Heart right ventricle (tissue), 16 donors: Measurements from ENCODE around the gene PIR. TPM values are rescaled to one million over a fixed set of nuclear protein-coding genes. Genes with fewer than 3 reads are reported as not detected.

ENCODE experiments used
- ATAC-seq, 8 donors: fragments of 200-7000 bp; cut with Tn5 transposase; one replicate each; pipeline ENCODE4 v1.9.1; 2020; ENCODE audit warnings: mild to moderate bottlenecking in 8 of 8, moderate library complexity in 8 of 8, moderate number of reproducible peaks in 1 of 8
- DNase-seq, 2 donors: peaks; one replicate each; pipeline ENCODE4 v3.0.0-alpha.2; 2020
- H3K27ac ChIP-seq, 10 donors: fragments of 200-600 bp; sonication (generic) in 2 of 10; one replicate each; pipeline versions ENCODE4 v1.5.0 to v1.8.0; 2020 to 2022; ENCODE audit warnings: mild to moderate bottlenecking in 3 of 10
- H3K27me3 ChIP-seq, 7 donors: fragments of 200-600 bp; one replicate each; pipeline ENCODE4 v1.8.0; 2021 to 2022; ENCODE audit warnings: mild to moderate bottlenecking in 2 of 7
- H3K36me3 ChIP-seq, 9 donors: fragments of 200-600 bp; sonication (generic) in 1 of 9; one replicate each; pipeline versions ENCODE4 v1.5.0 to v1.8.0; 2020 to 2022; ENCODE audit warnings: mild to moderate bottlenecking in 2 of 9
- H3K4me1 ChIP-seq, 9 donors: fragments of 200-600 bp; sonication (generic) in 1 of 9; one replicate each; pipeline versions ENCODE4 v1.5.0 to v1.8.0; 2020 to 2022; ENCODE audit warnings: mild to moderate bottlenecking in 4 of 9
- H3K4me3 ChIP-seq, 10 donors: fragments of 200-600 bp; sonication (generic) in 2 of 10; one replicate each; pipeline versions ENCODE4 v1.5.0 to v1.8.0; 2020 to 2022; ENCODE audit warnings: mild to moderate bottlenecking in 7 of 10, moderate library complexity in 2 of 10
- H3K9me3 ChIP-seq, 11 donors: fragments of 200-600 bp in 10 of 11; sonication (generic) in 2 of 11; one replicate each; pipeline versions ENCODE4 v1.5.0 to v1.8.0; 2013 to 2022; ENCODE audit warnings: mild to moderate bottlenecking in 2 of 11, control low read depth in 1 of 11, moderate library complexity in 1 of 11
- CTCF ChIP-seq, 9 donors: fragments of 200-600 bp; sonication (generic) in 2 of 9; IDR thresholded peaks; one replicate each; pipeline versions ENCODE4 v1.5.0 to v1.8.0; 2021 to 2022; ENCODE audit warnings: antibody characterized with exemption in 9 of 9, mild to moderate bottlenecking in 5 of 9, moderate library complexity in 1 of 9
- WGBS, 2 donors: extraction: QIAGEN DNeasy Blood & Tissue Kit; methylation state at CpG; one replicate each; pipeline ENCODE4 v1.1.7; 2013; ENCODE audit warnings: inconsistent platforms in 1 of 2; 5-methylcytosine and 5-hydroxymethylcytosine counted together
- intact Hi-C, 10 donors: fragments of 100-400 bp; cut with DNase I; formaldehyde crosslinking; loops; one replicate each; pipeline versions ENCODE4 v1.11.1 to v1.14.2; 2022
- polyA plus RNA-seq, 2 donors: library from polyadenylated mRNA; stranded (reverse); fragments of 200-250 nt; gene quantifications; one replicate each; pipeline ENCODE4 v1.2.3, GENCODE V29; 2013
- total RNA-seq, 10 donors: library from RNA; stranded (reverse); fragmentation: NEBNext Ultra II Directional in 3 of 10; extraction: Animal tissue kit (Norgen Biotek cat#: 25700) in 3 of 10; gene quantifications; one replicate each; pipeline versions ENCODE4 v1.2.1 to v1.2.4, GENCODE V29; 2021 to 2023
- donor health status: Arrhythmogenic right ventricular cardiomyopathy.
- donor health status: ischemic (EF 13 %, LVEDD 7.1; RV severe dilation, severe dysfunction).
- donor health status: healthy with polysubstance abuse.
- donor health status: DM: no; HTN: yes; CAD: no.
- donor health status: DM: no; HTN: no; CAD: no.
- donor health status: ischemic (EF 25% LVEDD 6.9; RV normal size, moderate dysfunction).
- donor health status: ischemic (EF 25% LVEDD 5.7; RV mildly dilated, moderate dysfunction).
- donor health status: healthy.
- donor health status: DM: yes; HTN: yes; CAD: no.
- donor health status: Ischemic cardiomyopathy.
- donor health status: ischemic (EF 35%, LVEDD 5.7; RV mildly dilated, moderate dysfunction).
- donor health status: nonischemic (EF 11% LVEDD 7.7; RV severe dilation, severe dysfunction).
- donor health status: DM: yes; HTN: yes; CAD: no.
- donor health status: PGD.
- donor health status: ischemic (EF 29% LVEDD 5.4; RV normal size, mild dysfunction).
- donor health status: nonischemic (EF 23%, LVEDD 6.1; RV moderate dilation, normal function).

Gene PIR
- total and polyA plus RNA-seq, 12 donors: 4.9 to 17.8 (median 9.4) TPM

- ATAC-seq (no peak), DNase-seq (no peak)
- intact Hi-C loops: no loop called here
- no peaks in the 10 kb centered on the region for H3K4me1 ChIP-seq
- no peak overlapping the region for H3K27ac ChIP-seq
- H3K27me3 ChIP-seq: peaks cover 0 to 22% (median 0%) of the 10 kb centered on the region in 7 donors
- WGBS, 2 donors: 96% methylated on average over 1 of the region's 1 CpG
- TF ChIP-seq CTCF (IDR thresholded peaks at IDR 0.05): no peak
- H3K9me3 ChIP-seq: peaks cover 0 to 6% (median 0%) of the 10 kb centered on the region in 11 donors
- peaks cover 0 to 28% (median 0%) of the 10 kb centered on the region in 9 donors for H3K36me3 ChIP-seq
- no peak overlapping the region for H3K4me3 ChIP-seq
Measured at GRCh38 chrX:15425024-15425423, 68.1 kb downstream of the PIR start.

- H3K4me1 ChIP-seq: no peaks in the 10 kb centered on the region
- DNase-seq: no peak
- H3K4me3 ChIP-seq: no peak overlapping the region
- peaks cover 0 to 21% (median 3%) of the 10 kb centered on the region in 11 donors for H3K9me3 ChIP-seq
- peak overlapping the region in 1 of 10 donors; percentile 10 for H3K27ac ChIP-seq
- peaks cover 0 to 7% (median 0%) of the 10 kb centered on the region in 7 donors for H3K27me3 ChIP-seq
- TF ChIP-seq CTCF (IDR thresholded peaks at IDR 0.05): no peak
- ATAC-seq: no peak
- H3K36me3 ChIP-seq: peaks cover 0 to 19% (median 0%) of the 10 kb centered on the region in 9 donors
- 67 to 76% methylated on average over 3 of the region's 3 CpGs for WGBS, 2 donors
- intact Hi-C loops: loop anchor here in 1 of 10 donors (10.0 kb wide), 1 partner anchor 64 kb away; no protein-coding TSS in a partner anchor
Measured at GRCh38 chrX:15418707-15419181, 74.4 kb downstream of the PIR start.

- ATAC-seq (no peak), DNase-seq (no peak)
- no peak overlapping the region for H3K4me3 ChIP-seq
- WGBS, 2 donors: 68 to 71% methylated on average over 6 of the region's 6 CpGs
- peaks cover 0 to 13% (median 0%) of the 10 kb centered on the region in 7 donors for H3K27me3 ChIP-seq
- peak overlapping the region in 2 of 10 donors; percentile 10 to 31 for H3K27ac ChIP-seq
- H3K9me3 ChIP-seq: peaks cover 0 to 21% (median 3%) of the 10 kb centered on the region in 11 donors
- no peak for TF ChIP-seq CTCF (IDR thresholded peaks at IDR 0.05)
- intact Hi-C loops: loop anchor here in 1 of 10 donors (10.0 kb wide), 1 partner anchor 63 kb away; no protein-coding TSS in a partner anchor
- peaks cover 0 to 19% (median 0%) of the 10 kb centered on the region in 9 donors for H3K36me3 ChIP-seq
- no peaks in the 10 kb centered on the region for H3K4me1 ChIP-seq
Measured at GRCh38 chrX:15418041-15418706, 75.0 kb downstream of the PIR start.

- DNase-seq (no peak), ATAC-seq (no peak)
- Histone ChIP-seq H3K36me3 (peaks cover 0 to 19% (median 0%) of the 10 kb centered on the region in 9 donors), H3K27me3 (peaks cover 0 to 30% (median 0%) of the 10 kb centered on the region in 7 donors), H3K4me1 (no peaks in the 10 kb centered on the region), H3K4me3 (no peak overlapping the region), H3K9me3 (peaks cover 0 to 15% (median 3%) of the 10 kb centered on the region in 11 donors), H3K27ac (no peak overlapping the region)
- intact Hi-C loops: loop anchor here in 1 of 10 donors (10.0 kb wide), 1 partner anchor 62 kb away; no protein-coding TSS in a partner anchor
- no peak for TF ChIP-seq CTCF (IDR thresholded peaks at IDR 0.05)
- WGBS, 2 donors: 86 to 87% methylated on average over 10 of the region's 10 CpGs
Measured at GRCh38 chrX:15416133-15416993, 76.8 kb downstream of the PIR start.
